MM.1S (cell line): ENCODE measurements around the gene DGKI.

ENCODE experiments used
- CTCF ChIP-seq: fragments of 300-600 bp; sonication (generic); IDR thresholded peaks from 2 replicates; pipeline ENCODE4 v1.5.1; 2016; ENCODE audit warnings: antibody characterized with exemption, low read length, mixed read lengths
- EZH2 ChIP-seq: fragments of 300-600 bp; sonication (generic); optimal IDR thresholded peaks from 2 replicates; pipeline ENCODE3; 2017; ENCODE audit warnings: low read depth, mild to moderate bottlenecking, antibody characterized with exemption, low read length, mixed read lengths
- EZH2phosphoT487 ChIP-seq: fragments of 300-600 bp; sonication (generic); IDR thresholded peaks from 2 replicates; pipeline ENCODE4 v1.6.1; 2018; ENCODE audit warnings: antibody characterized with exemption, low read length

- TF ChIP-seq CTCF = no peak
- TF ChIP-seq EZH2phosphoT487 = no peak
- no peak for TF ChIP-seq EZH2
Measured at GRCh38 chr7:137593115-137593711, 253.6 kb downstream of the DGKI start.
